ENCODE results near the gene CDR2.
"Not testable (repeated sequence)": the region's sequence is repeated elsewhere in the genome, so short reads cannot be mapped to it uniquely, and the experiment has no call there.

The CDR2 gene

DNA sequence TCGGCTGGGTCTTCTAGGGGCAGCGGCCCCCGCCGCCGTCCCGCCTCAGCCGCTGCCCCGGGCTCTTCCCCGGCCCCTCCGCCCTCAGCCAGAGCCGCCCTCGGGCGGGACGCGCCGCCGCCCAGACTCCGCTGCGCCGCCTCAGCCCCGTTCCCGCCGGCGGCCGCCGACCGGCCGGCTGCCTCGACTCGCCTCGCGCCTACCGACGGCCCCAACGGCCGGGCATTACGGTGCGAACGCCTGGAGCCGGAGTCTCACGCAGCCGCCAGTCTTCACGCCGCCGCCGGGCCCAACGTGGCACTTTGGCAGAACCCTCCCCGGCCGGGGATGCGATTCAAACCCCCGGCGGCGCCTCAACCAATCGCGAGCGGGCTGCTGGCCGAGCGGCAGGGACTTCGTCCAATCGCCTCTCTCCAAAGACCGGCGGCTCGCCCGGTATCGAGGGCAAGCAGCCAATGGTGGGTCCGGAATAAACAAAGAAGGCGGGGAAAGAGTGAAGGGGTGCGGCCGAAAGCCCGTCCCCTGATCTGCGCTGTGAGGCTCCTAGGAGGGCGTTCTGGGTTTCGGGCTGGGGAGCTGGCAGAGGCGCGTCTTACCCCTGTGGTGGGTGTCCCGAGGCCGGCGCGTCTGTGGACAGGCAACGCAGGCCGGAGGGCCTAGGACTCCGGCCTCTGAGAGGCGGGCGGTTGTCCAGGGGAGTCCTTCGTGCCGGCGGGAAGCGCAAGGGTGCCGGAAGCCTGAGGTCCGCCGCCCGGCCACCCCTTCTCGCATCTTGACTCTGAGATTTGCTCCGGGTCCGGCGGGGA lies at the start of gene CDR2:
Gene CDR2, minus strand, starts transcription at position 309 of the 806 bp plus-strand sequence. CDS start 310 bp downstream, outside the sequence.
- DNase-seq = peak; percentile 99

DNA sequence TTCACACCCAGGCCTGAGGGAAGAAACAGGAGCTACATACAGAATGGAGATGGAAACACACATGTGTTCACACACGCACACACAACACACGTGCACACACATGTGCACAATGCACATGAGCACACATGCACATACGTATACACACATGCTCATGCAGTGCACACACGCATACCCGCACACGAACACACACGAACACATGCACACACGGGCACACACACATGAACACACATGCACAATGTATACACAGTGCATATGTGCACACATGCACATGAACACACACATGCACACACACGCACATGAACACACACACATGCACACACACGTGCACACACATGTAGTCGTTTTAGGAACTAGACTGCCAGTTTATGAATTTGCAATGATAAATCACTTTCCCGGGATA lies 49.3 kb upstream of the CDR2 start:
- no peak for DNase-seq

GRCh38 chr16:22421136-22421535 lies 46.7 kb upstream of the CDR2 start:
- DNase-seq = no peak

GRCh38 chr16:22420606-22421135 lies 46.3 kb upstream of the CDR2 start:
- DNase-seq = no peak

DNA sequence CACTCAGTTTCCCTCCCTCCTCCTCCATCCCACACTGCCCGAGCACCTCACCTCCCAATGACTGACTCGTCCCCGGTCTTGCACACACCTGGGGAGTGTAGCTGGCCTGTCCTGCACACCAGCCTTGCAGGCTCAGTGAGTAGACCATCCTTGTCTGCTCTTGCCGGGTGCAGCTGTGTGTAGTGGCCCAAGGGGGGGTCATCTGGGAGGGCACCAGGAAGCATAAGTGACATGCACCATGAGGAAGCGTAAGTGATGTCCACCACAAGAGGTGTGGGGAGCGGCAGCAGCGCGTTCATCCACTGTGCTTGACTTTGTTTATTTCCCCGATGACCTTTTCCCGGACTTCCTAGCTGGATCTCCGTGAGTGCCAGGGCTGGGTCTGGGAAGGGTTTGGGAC lies 45.5 kb upstream of the CDR2 start:
- no peak for DNase-seq

DNA sequence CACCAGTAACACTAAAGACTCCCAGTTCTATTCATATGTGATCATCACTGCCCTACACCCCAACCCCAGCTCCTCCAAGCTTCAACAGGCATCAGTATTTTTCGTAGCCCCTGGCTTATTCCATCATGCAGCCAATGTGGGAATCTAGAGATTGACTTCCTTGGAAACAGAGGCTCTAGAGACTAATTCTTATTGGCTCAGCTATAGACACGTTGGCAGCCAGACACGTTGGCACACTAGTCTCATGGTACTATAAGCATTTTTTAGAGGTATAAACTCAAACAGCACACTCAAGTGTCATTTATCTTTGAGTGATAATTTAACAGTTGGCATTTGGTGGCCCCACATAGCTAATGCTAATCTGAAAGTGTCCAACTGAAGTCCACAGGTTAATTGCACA lies 44.4 kb upstream of the CDR2 start:
- DNase-seq = no peak

GRCh38 chr16:22417798-22418197 lies 43.4 kb upstream of the CDR2 start:
- not testable (repeated sequence) for DNase-seq

GRCh38 chr16:22417019-22417418 lies 42.6 kb upstream of the CDR2 start:
- DNase-seq = no peak

DNA sequence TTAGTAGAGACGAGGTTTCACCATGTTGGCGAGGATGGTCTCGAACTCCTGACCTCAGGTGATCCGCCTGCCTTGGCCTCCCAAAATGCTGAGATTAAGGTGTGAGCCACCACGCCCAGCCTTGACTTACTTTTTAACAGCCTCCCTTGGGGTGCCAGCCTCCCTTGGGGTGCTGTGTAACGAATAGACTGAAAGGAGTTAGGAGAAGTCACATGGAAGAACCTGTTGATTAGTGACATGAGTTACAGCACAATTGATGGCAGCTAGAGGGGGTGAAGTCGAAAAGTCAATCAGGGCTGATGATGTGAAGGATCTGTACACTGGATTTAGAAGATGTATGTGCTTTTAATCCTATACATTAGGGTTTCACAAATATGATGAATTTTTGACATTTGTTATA lies 39.4 kb upstream of the CDR2 start:
- DNase-seq = no peak

GRCh38 chr16:22407486-22407885 lies 33.1 kb upstream of the CDR2 start:
- DNase-seq = no peak

- DNase-seq = no peak
Observed at GRCh38 chr16:22402191-22402590, 27.8 kb upstream of the CDR2 start.

DNA sequence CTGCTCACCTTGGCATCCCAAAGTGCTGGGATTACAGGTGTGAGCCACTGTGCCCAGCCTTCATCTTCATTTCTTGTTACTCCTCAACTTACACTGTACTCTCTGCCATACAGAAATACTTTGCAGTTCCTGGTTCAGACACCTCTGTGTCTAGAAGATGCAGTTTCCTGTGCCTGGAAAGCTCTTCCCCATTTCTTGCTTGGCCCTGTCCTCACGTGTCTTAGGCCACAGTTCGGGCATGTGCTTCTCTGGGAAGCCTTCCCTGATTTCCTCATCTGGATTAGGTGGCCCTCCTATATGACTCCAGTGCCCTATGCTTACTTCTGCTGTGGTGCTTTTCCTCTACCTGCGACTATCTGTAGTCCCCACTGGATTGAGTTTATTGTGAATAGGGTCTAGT lies 26.5 kb upstream of the CDR2 start:
- no peak for DNase-seq

DNA sequence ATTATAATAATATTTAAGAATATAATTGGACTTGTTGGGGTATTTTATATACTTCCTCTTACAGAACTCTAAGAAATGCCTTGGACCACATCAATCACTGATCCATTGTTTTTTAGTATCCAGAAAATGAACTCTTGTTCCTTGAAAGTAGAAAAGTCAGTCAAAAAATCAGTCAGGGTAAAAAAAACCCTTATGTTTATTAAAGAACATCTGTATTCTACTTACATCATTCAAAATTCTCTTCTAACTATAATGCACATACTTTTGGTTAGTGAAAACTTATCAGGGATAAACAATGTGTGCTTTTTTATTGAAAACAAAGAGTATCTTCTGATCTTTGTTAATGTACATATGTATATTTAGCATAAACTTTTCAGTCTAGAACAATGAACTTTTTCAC lies 23.5 kb upstream of the CDR2 start:
- DNase-seq = no peak

- no peak for DNase-seq
Observed at GRCh38 chr16:22397464-22397863, 23.0 kb upstream of the CDR2 start.

- DNase-seq = no peak
Observed at GRCh38 chr16:22395960-22396359, 21.5 kb upstream of the CDR2 start.

DNA sequence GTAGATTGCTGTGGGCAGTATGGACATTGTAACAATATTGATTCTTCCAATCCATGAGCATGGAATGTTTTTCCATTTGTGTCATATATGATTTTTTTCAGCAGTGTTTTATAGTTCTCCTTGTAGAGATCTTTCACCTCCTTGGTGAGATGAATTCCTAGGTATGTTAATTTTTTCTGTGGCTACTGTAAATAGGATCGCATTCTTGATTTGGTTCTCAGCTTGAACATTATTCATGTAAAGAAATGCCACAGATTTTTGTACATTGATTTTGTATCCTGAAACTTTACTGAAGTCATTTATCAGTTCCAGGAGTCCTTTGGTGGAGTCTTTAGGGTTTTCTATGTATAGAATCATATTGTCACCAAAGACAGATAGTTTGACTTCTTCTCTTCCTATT lies 19.7 kb upstream of the CDR2 start:
- DNase-seq = no peak

DNA sequence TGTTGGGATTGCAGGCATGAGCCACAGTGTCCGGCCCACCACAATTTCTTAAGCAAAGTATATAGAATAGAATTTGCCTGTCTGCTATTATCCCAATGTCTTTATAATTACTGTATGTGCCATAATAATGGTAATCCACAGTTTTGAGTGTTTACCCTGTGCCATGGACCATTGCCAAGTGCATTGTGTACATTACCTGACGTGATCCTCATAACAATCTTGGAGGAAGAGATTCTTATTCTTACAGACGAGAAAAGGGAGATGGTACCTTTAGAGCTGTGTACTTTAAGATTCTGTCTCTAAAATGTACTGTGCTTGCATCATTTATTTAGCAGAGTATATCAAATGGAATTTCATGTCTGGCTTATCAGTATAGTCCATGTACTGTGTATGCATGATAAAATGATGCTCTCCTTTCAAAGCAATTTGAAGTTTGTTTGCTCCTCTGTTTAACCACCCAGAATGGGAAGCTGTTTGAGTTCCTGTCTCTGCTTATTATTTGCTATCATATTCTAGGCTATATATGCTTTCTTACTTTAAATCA lies 13.8 kb upstream of the CDR2 start:
- DNase-seq = no peak

- DNase-seq = no peak
Observed at GRCh38 chr16:22386976-22387375, 12.6 kb upstream of the CDR2 start.

- no peak for DNase-seq
Observed at GRCh38 chr16:22385196-22385595, 10.8 kb upstream of the CDR2 start.

- no peak for DNase-seq
Observed at GRCh38 chr16:22383827-22384226, 9.4 kb upstream of the CDR2 start.

- no peak for DNase-seq
Observed at GRCh38 chr16:22381392-22381791, 7.0 kb upstream of the CDR2 start.

DNA sequence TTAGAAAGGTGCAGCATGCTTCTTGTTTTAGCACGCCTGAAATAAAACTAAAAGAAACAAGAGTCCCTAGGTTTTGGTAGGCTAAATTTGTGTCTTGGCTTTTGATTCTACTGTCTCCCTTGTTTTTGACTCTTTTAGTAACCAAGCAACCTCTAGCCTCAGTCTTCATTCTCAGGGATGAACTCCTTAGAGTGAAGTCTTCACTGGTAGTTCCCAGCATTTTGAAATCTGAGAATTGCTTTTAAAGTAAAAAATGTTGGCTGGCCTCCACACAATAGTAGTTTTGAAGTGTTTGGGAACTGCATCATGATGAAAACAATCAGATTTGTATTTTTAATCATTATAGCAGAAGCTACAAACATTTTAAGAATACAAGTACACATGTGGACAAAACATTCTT lies 6.1 kb upstream of the CDR2 start:
- no peak for DNase-seq

GRCh38 chr16:22379656-22380055 lies 5.2 kb upstream of the CDR2 start:
- DNase-seq = no peak

DNA sequence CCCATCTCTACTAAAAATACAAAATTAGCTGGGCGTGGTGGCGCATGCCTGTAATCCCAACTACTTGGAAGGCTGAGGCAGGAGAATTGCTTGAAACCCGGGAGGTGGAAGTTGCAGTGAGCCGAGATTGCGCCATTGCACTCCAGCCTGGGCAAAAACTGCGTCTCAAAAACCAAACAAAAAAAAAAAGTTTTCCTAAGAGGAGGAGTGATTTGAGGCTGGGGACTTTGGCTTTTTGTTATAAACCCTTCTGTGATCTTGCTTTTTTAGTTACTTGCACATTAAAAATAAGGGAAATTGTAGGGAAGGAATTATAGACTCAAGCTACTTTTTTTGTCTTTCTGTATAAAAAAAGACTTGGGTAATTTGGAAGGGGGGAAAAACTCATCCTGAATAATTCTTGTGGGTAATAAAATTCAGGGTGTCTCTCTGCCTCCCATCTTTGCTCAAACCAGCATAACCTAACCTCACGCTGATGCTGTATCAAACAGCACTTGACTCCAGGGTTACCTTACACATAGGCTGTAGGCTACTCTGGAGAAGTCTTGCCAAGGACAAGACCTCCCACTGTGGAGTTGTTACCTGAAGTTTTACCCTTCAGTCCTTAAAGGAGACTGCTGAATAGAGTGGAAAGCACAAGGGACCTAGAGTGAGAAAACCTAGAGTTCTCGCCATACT lies 1.7 kb upstream of the CDR2 start:
- no peak for DNase-seq
